Ectodermal cell (in vitro differentiated cells): ENCODE measurements around the gene PMPCA.

Experiments used
- H3K27ac ChIP-seq: 2 replicates; pipeline ENCODE4 v1.7.0; 2013; ENCODE audit warnings: mild to moderate bottlenecking, low read depth, low read length; ENCODE audit not compliant: insufficient read depth, poor library complexity, severe bottlenecking
- H3K27me3 ChIP-seq: 2 replicates; pipeline ENCODE4 v1.7.0; 2013; ENCODE audit warnings: mild to moderate bottlenecking, low read length; ENCODE audit not compliant: insufficient read depth, control insufficient read depth, poor library complexity, severe bottlenecking
- H3K36me3 ChIP-seq: one replicate; pipeline ENCODE4 v1.7.0; 2013; ENCODE audit warnings: low read length; ENCODE audit not compliant: control insufficient read depth, insufficient read depth
- H3K4me1 ChIP-seq: one replicate; pipeline ENCODE4 v1.7.0; 2013; ENCODE audit warnings: low read length; ENCODE audit not compliant: control insufficient read depth, insufficient read depth
- H3K4me3 ChIP-seq: 2 replicates; pipeline ENCODE4 v1.7.0; 2013; ENCODE audit warnings: low read depth, low read length, control low read depth; ENCODE audit not compliant: insufficient read depth
- H3K9me3 ChIP-seq: 2 replicates; pipeline ENCODE4 v1.7.0; 2013; ENCODE audit warnings: mild to moderate bottlenecking, low read length, moderate library complexity; ENCODE audit not compliant: control insufficient read depth
- WGBS, 2 experiments: methylation state at CpG; one replicate each; pipeline ENCODE4 v1.1.7; 2013; ENCODE audit warnings: missing lambda C conversion rate in 2 of 2; 5-methylcytosine and 5-hydroxymethylcytosine counted together

Gene PMPCA

DNA sequence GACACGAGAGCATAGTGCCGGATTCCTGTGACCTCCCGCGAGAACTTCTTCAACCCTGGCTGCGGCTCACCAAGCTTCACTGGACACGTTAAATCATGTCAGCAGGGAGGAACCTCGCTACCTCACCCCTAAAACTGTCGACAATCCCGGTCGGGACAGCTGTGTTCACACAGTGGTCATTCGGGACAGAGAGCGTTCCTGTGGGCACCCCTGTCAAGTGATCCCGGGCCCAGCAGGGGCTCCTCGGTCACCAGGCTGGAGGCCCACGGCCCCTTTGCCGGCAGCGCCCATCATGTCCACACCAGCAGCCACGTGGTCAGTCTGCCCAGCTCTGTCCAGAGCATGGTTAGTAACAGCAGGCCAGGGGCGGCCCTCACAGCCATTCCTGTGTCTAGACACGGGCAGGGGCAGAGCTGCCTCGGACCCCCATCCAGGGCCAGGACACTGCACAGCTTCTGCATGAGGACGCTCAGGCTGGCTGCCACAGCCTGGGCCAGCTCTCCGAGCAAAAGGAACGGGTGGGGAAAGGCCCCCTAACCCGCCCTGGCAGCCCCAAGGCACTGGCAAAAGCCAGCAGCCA is 25.7 kb downstream of the PMPCA start:
- Histone ChIP-seq H3K36me3 (no peaks in the 10 kb centered on the region), H3K27me3 (no peaks in the 10 kb centered on the region), H3K9me3 (no peaks in the 10 kb centered on the region), H3K27ac (no peak overlapping the region), H3K4me3 (no peak overlapping the region), H3K4me1 (peaks cover 8% of the 10 kb centered on the region)
- WGBS, 2 experiments: 86% methylated on average over 25 of the region's 25 CpGs

DNA sequence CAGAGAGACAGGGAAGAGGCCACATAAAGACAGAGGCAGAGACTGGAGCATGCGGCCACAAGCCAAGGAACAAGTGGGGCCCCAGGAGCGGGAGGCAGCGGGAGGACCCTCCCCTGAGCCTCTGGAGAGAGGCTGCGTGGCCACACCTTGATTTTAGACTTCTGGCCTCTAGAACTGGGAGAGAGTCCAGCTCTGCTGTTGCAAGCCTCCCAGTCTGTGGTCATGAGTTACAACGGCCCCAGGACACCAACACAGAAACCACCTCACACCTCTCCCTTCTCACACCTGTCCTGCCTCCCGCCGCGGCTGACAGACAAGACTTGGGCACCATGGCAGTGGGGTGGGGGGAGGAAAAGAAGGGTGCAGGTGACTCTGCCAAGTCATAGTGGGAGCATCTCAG is 27.0 kb downstream of the PMPCA start:
- H3K4me3 ChIP-seq: peak overlapping the region; percentile 86
- H3K27ac ChIP-seq: no peak overlapping the region
- H3K4me1 ChIP-seq: peaks cover 8% of the 10 kb centered on the region
- H3K36me3 ChIP-seq: no peaks in the 10 kb centered on the region
- WGBS, 2 experiments: 94 to 96% methylated on average over 8 of the region's 8 CpGs
- H3K9me3 ChIP-seq: no peaks in the 10 kb centered on the region
- H3K27me3 ChIP-seq: no peaks in the 10 kb centered on the region

DNA sequence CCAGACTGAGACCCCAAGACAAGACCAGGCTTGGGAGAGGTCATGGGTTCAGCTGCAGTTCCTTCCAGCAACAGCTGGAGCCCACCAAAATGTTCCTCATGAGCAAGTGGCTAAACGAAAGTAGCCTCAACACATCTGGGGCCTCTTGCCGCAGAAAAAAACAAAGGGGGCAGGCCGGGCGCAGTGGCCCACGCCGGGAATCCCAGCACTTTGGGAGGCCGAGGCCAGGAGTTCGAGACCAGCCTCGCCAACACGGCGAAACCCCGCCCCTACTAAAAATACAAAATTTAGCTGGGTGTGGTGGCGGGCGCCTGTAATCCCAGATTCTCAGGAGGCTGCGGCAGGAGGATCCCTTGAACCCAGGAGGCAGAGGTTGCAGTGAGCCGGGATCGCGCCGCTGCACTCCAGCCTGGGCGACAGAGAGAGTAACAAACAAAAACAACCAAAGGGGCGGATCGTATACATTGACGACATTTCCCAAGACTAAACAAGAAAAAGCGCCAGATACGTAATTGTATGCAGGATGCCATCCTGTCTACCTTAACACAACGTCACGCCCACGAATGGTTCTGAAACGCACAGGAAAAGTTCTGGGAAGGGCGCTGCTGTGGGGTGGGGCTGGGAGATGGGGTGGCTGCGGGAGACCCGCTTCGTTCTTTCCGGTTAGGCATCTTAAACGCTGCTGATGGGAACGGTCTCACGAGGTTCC is 27.5 kb downstream of the PMPCA start:
- Histone ChIP-seq H3K27me3 (no peaks in the 10 kb centered on the region), H3K9me3 (no peaks in the 10 kb centered on the region), H3K4me3 (peak overlapping the region; percentile 86), H3K4me1 (peaks cover 8% of the 10 kb centered on the region), H3K36me3 (no peaks in the 10 kb centered on the region), H3K27ac (no peak overlapping the region)
- WGBS, 2 experiments: 60 to 62% methylated on average over 37 of the region's 37 CpGs

DNA sequence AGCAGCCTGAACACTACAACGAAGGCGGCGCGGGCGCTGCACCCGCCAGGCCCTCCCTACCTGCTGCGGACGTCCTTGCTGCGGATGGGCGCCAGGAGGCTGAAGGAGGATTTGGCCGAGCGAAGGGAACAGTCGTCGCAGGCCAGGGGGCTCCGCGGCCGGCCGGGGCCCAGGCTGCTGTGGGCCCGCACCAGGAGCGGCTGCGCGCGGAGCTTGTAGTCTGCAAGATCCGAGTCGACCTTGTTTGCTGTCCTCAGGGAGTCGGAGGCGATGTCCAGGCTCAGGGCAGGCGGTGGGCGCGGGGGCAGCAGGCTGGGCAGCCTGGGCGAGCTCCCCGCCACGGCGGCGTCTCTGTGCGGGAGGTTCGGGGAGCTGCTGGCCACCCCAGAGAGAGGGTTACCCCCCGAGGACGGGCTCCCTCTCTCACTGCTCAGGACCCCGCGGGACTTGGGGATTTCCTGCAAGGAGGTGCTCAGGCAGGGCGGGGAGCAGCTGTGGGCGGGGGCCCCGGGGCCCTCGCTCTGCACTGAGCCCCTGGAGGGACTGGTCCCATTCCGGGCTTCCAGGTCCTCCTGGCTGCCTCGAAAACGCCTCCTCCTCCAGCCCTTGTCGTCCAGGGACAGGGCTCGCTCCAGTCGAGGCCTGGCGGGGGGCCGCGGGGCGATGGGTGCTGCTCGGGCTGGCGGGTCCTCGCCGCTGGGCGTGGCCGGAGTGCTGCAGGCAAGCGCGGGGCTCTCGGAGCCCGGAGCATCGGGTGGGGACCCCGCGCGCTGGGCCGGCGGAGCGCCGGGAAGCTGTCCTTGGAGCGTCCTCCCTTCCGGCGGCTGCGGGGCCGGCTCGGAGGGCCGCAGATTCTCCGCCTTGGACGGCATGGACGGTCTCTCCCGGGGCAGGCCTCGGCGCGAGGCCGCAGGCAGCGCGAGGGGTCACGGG is 28.4 kb downstream of the PMPCA start:
- 1% methylated on average over 91 of the region's 91 CpGs for WGBS, 2 experiments
- H3K9me3 ChIP-seq: no peaks in the 10 kb centered on the region
- no peaks in the 10 kb centered on the region for H3K36me3 ChIP-seq
- peaks cover 8% of the 10 kb centered on the region for H3K4me1 ChIP-seq
- H3K27ac ChIP-seq: no peak overlapping the region
- no peaks in the 10 kb centered on the region for H3K27me3 ChIP-seq
- H3K4me3 ChIP-seq: peak overlapping the region; percentile 86

DNA sequence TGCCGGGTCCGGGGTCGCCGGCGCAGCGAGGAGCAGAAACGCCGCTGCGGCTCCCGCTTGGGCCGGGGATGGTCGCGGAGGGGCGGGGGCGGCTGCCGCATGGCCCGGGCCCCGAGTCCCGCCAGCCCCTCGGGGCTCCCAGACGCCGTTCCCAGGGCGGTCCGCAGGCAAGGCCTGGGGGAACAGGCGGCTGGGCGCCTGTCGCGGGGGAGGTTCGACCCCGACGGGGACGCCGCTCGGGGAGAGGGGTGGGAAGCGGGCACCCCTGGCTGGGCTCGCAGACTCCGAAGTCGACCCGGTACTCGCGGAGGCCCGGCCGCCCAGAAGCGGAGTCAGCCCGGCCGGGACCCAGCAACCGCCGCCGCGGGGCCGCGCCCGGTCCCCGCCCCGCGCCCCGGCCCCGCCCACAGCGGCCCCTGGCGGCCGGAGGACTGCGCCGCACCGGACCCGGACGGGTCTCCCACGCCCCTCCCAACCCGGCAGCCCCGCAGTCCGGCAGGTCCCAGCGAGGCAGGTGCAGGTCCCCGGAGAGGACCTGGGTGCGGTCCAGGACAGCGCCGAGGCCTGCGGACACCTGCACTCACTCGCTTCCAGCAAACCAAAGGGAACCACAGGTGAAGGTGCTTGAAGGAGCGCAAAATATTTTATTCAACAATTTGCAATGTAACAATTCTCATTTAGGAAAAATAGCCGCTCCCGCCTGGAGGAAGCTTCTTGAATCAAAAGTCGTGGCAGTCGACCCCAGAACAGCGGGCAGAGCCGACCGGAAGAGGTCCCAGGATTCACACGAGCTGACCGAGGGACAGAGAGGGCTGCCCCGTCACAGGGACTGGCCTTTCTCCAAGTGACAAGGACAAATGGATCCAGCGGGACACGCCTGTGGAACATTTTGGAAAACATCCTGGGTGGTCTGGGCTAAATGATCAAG is 29.3 kb downstream of the PMPCA start, which contains the start of gene INPP5E:
Gene INPP5E, minus strand, starts transcription at position 365 of the 928 bp plus-strand sequence. CDS start 426 bp downstream, outside the sequence.
- H3K9me3 ChIP-seq: no peaks in the 10 kb centered on the region
- 13% methylated on average over 90 of the region's 90 CpGs for WGBS, 2 experiments
- no peaks in the 10 kb centered on the region for H3K27me3 ChIP-seq
- peaks cover 9% of the 10 kb centered on the region for H3K36me3 ChIP-seq
- peak within 1 kb of the TSS; percentile 86 for H3K4me3 ChIP-seq
- peak within 1 kb of the TSS; percentile 55 for H3K27ac ChIP-seq
- peaks cover 8% of the 10 kb centered on the region for H3K4me1 ChIP-seq

DNA sequence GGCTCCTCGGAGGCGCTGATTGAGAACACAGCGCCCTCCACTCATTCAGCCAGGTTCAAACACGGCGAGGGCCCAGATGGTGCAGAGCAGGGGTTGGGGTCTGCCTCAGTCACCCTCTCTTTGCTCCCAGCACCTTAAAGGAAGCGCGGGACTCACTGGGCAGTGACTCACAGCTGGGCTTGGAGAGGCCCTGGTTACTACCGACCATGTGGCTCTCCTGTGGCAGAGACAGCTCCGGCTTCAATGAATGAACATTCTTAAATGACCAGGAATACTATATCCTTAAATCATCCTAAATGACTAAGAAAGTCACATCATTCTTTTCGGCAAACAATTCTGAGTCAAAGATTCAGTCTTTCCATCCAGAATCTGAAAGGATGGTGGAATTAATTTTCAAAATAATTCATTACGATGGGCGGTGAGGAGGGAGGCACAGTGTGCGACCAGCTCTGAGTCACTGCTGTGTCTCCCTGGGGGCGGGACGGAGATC is 30.8 kb downstream of the PMPCA start:
- Histone ChIP-seq H3K4me3 (no peak overlapping the region), H3K9me3 (no peaks in the 10 kb centered on the region), H3K36me3 (peaks cover 15% of the 10 kb centered on the region), H3K27me3 (no peaks in the 10 kb centered on the region), H3K27ac (no peak overlapping the region), H3K4me1 (peaks cover 8% of the 10 kb centered on the region)
- 97% methylated on average over 15 of the region's 15 CpGs for WGBS, 2 experiments

DNA sequence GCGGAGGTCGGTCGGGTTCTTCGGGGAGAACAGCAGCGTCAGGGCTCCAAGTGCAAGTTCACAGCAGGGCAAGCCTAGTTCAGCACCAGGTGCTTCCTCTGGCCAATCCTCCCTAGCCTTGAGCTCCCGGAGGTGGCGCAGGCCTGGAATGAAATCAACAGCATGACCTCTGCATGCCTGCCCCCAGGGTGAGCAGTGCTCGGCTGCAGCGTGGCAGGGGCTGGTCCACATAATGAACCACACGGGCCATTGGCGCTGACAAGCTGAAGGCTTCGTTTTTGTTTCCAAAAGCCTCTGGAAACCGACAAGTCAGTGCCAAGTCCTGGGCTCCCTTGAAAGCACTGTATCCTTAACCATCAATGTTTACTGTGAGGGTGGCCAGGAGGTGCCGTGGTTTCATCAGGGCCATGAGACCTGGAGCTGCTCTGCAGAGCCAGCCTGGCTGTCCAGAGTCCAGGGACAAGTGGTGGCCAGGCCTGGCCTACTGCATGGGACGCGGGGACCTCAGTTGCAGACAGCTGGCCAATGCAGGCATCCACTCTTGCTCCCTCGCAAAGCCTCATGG is 31.3 kb downstream of the PMPCA start:
- Histone ChIP-seq H3K9me3 (no peaks in the 10 kb centered on the region), H3K4me3 (no peak overlapping the region), H3K4me1 (peaks cover 8% of the 10 kb centered on the region), H3K27me3 (no peaks in the 10 kb centered on the region), H3K36me3 (peaks cover 18% of the 10 kb centered on the region), H3K27ac (no peak overlapping the region)
- whole genome bisulfite sequencing, 2 experiments: 95 to 96% methylated on average over 17 of the region's 17 CpGs

DNA sequence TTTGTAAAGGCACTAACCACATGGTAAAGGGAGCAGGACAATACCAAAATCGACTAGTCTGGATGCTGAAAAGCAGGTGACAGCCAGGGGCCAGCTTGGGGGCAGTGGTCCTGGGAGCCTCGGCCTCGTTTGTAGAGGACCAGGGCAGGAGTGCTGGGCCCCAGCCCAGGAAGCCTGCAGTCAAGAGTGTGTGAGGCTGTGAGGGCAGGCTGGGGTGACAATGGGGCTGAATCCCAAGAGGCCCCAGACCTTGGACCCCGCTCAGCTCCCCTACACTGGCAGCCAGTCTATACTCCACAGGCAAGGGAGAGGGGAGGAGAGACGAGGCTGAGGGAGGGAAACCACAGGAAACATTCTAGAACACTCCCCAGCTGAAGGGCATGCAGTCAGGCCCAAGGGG is 31.8 kb downstream of the PMPCA start:
- Histone ChIP-seq H3K4me1 (peaks cover 8% of the 10 kb centered on the region), H3K4me3 (no peak overlapping the region), H3K36me3 (peaks cover 23% of the 10 kb centered on the region), H3K27ac (no peak overlapping the region), H3K27me3 (no peaks in the 10 kb centered on the region), H3K9me3 (no peaks in the 10 kb centered on the region)
- WGBS, 2 experiments: 90 to 96% methylated on average over 5 of the region's 5 CpGs

DNA sequence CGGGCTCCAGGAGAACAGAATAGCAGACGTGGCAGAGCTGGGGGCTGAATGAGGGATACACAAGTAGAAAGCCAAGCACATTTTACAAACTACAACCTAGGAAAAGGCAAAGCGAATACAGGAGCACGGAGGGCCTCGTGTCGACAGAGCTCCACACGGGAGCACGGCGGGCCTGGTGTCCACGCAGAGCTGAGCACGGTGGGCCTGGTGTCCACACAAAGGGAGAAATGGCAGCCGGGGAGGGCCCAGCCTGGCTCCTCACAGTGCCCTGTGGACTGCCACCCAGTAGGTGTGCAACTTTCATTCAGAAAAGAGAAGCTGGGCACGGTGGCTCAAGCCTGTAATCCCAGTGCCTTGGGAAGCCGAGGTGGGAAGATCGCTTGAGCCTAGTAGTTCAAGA is 32.6 kb downstream of the PMPCA start:
- no peak overlapping the region for H3K27ac ChIP-seq
- peaks cover 29% of the 10 kb centered on the region for H3K36me3 ChIP-seq
- no peaks in the 10 kb centered on the region for H3K27me3 ChIP-seq
- WGBS, 2 experiments: 92 to 95% methylated on average over 15 of the region's 15 CpGs
- H3K9me3 ChIP-seq: no peaks in the 10 kb centered on the region
- H3K4me3 ChIP-seq: no peak overlapping the region
- H3K4me1 ChIP-seq: peaks cover 1% of the 10 kb centered on the region
